Choroid plexus epithelial cell (primary cell): ENCODE results near the gene EYS.

Experiments
- DNase-seq: peaks from one replicate; pipeline ENCODE4 v3.0.0-alpha.2; 2010; ENCODE audit warnings: low read depth
- H3K4me3 ChIP-seq: 2 replicates; pipeline ENCODE4 v1.5.1; 2011; ENCODE audit warnings: low read depth, mild to moderate bottlenecking, control low read depth, low read length, moderate library complexity
- CTCF ChIP-seq: conservative IDR thresholded peaks from 2 replicates; pipeline ENCODE4 v1.5.1; 2011; ENCODE audit warnings: low read depth, mild to moderate bottlenecking, control low read depth, inconsistent platforms, low read length, moderate library complexity

The EYS gene

GRCh38 chr6:65448866-65449265 is 258.2 kb downstream of the EYS start:
- no peak for TF ChIP-seq CTCF
- DNase-seq: no peak
- H3K4me3 ChIP-seq: no peak overlapping the region

GRCh38 chr6:65436281-65436680 is 270.7 kb downstream of the EYS start:
- no peak overlapping the region for H3K4me3 ChIP-seq
- TF ChIP-seq CTCF: no peak
- DNase-seq: no peak

- no peak overlapping the region for H3K4me3 ChIP-seq
- TF ChIP-seq CTCF: no peak
- no peak for DNase-seq
Observed at GRCh38 chr6:65416621-65417020, 290.4 kb downstream of the EYS start.

GRCh38 chr6:65410309-65410708 is 296.7 kb downstream of the EYS start:
- no peak for TF ChIP-seq CTCF
- H3K4me3 ChIP-seq: no peak overlapping the region
- DNase-seq: no peak

GRCh38 chr6:65402564-65402963 is 304.5 kb downstream of the EYS start:
- no peak for TF ChIP-seq CTCF
- no peak overlapping the region for H3K4me3 ChIP-seq
- no peak for DNase-seq

GRCh38 chr6:65399355-65400084 is 307.5 kb downstream of the EYS start:
- H3K4me3 ChIP-seq: no peak overlapping the region
- TF ChIP-seq CTCF: no peak
- peak; percentile 2 for DNase-seq

- H3K4me3 ChIP-seq: no peak overlapping the region
- TF ChIP-seq CTCF: no peak
- DNase-seq: no peak
Observed at GRCh38 chr6:65398851-65399250, 308.2 kb downstream of the EYS start.
